ENCODE data around the gene CAPN8.

The CAPN8 gene

GRCh38 chr1:223665592-223666312, at the start of gene CAPN8:
TSS of gene CAPN8 (minus strand) at chr1:223665701. CDS start at chr1:223665646, 55 bp downstream.
- no peaks in the 10 kb centered on the region for H3K36me3 Mint-ChIP-seq
- ATAC-seq (replicated peaks) (no peak), DNase-seq (no peak)
- peaks cover 3 to 5% of the 10 kb centered on the region in 2 donors for H3K4me1 Mint-ChIP-seq
- H3K27ac Mint-ChIP-seq: no peak within 1 kb of the TSS
- H3K4me3 Mint-ChIP-seq: no peak within 1 kb of the TSS
- no peaks in the 10 kb centered on the region for H3K9me3 Mint-ChIP-seq
- peaks cover 12 to 15% of the 10 kb centered on the region in 2 donors for H3K27me3 Mint-ChIP-seq

- Mint-ChIP-seq H3K4me1 (peaks cover 41 to 55% of the 10 kb centered on the region in 2 donors), H3K27me3 (no peaks in the 10 kb centered on the region), H3K27ac (peak overlapping the region; percentile 1), H3K4me3 (no peak overlapping the region), H3K36me3 (no peaks in the 10 kb centered on the region), H3K9me3 (no peaks in the 10 kb centered on the region)
- DNase-seq (no peak), ATAC-seq (replicated peaks) (no peak)
These were observed 49.5 kb upstream of the CAPN8 start for GRCh38 chr1:223714849-223715603.

DNA sequence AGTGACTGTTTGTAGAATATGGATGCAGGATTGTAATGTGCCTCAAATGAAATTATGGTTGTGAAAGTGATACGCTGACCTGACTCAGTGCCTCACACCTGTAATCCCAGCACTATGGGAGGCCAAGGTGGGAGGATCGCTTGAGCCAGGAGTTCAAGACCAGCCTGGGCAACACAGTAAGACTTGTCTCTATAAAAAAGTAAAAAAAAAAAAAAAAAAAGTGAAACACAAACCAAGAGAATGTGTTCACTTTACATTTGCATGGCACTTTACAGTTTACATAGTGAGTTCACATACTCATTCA, 48.9 kb upstream of the CAPN8 start:
- no peak for DNase-seq
- H3K27me3 Mint-ChIP-seq: no peaks in the 10 kb centered on the region
- H3K9me3 Mint-ChIP-seq: no peaks in the 10 kb centered on the region
- H3K27ac Mint-ChIP-seq: no peak overlapping the region
- no peaks in the 10 kb centered on the region for H3K36me3 Mint-ChIP-seq
- no peak for ATAC-seq (replicated peaks)
- no peak overlapping the region for H3K4me3 Mint-ChIP-seq
- peaks cover 41 to 55% of the 10 kb centered on the region in 2 donors for H3K4me1 Mint-ChIP-seq

DNA sequence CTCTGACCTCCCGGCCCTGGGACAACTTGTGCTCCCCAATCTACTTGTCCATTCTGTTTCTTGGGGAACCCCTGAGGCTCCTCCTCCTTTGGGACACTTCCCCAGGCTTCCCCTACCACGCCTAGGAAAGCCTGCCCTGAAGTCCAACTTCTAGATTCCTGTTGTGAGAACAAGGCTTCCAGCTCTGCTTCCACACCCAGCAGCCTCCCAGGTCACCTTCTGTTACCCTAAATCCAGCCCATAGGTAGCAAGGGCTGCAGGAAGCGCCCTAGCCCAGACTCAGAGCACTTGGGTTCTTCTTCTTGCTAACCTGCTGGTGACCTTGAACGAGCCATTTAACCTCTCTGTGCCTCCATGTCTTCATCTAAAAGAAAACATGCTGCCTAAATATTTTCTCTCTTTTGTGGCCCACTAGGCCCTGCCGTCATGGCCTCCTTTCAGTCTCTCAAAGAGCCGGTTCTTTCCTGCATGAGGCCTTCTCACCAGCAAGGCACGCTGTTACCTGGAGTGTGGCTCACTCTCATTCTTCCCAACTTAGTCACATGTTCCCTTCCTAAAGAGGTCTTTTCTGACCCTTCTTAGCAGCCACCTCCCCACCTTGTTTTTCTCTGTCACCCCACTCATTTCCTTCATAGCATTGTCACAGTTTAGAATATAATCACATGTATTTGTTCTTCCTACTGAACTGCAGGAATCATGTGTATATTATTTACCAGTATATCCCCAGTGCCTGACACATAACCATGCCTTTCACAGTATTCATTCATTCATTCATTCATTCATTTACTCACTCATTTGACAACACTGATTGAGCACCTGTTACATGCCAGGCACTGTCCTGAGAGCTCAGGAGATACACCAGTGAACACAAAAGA, 48.3 kb upstream of the CAPN8 start:
- H3K9me3 Mint-ChIP-seq: no peaks in the 10 kb centered on the region
- no peak overlapping the region for H3K27ac Mint-ChIP-seq
- H3K4me3 Mint-ChIP-seq: peak overlapping the region; percentile 44 to 77
- no peaks in the 10 kb centered on the region for H3K36me3 Mint-ChIP-seq
- peaks cover 41 to 55% of the 10 kb centered on the region in 2 donors for H3K4me1 Mint-ChIP-seq
- ATAC-seq (replicated peaks) (no peak), DNase-seq (no peak)
- peaks cover under 1 to 3% of the 10 kb centered on the region in 2 donors for H3K27me3 Mint-ChIP-seq

DNA sequence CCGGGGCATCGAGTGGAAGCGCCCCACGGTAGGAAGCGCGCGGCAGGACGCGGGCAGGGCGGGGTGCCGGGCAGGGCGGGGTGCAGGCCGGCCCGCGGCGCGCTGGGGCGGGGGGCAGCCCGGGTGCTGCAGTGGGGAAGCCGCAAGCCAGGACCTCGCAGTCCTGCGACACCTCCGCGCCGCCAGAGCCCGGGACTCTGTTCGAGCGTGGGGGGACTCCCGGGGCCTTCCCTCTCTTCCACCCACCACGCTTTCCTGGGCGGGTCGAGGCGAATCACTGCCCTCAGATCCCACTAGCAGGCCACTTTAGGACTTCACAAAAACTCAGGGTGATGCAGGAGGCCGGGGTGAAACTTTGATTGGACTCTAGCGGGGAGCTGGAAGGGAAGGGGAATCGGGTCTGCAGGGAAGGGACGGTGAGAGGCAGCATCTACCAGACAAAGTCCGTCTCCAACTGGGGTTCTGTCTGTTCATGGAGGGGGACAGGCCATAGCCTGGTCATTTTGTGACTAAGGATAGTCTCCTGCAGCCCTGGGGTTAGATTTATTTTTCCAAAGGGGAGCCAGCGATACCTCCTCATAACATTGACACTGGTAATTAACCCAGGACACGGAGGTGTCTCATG, 47.5 kb upstream of the CAPN8 start:
- no peaks in the 10 kb centered on the region for H3K36me3 Mint-ChIP-seq
- peaks cover 5 to 9% of the 10 kb centered on the region in 2 donors for H3K27me3 Mint-ChIP-seq
- no peaks in the 10 kb centered on the region for H3K9me3 Mint-ChIP-seq
- peaks cover 39 to 52% of the 10 kb centered on the region in 2 donors for H3K4me1 Mint-ChIP-seq
- H3K4me3 Mint-ChIP-seq: peak overlapping the region; percentile 44 to 77
- H3K27ac Mint-ChIP-seq: peak overlapping the region; percentile 56
- ATAC-seq (replicated peaks) (peak; percentile 51 to 63), DNase-seq (peak; percentile 13)

- no peaks in the 10 kb centered on the region for H3K36me3 Mint-ChIP-seq
- H3K4me1 Mint-ChIP-seq: peaks cover 37 to 47% of the 10 kb centered on the region in 2 donors
- H3K27ac Mint-ChIP-seq: peak within 1 kb of the TSS; percentile 56
- H3K4me3 Mint-ChIP-seq: peak within 1 kb of the TSS; percentile 64 to 77
- no peaks in the 10 kb centered on the region for H3K9me3 Mint-ChIP-seq
- peaks cover 5 to 12% of the 10 kb centered on the region in 2 donors for H3K27me3 Mint-ChIP-seq
- DNase-seq (peak; percentile 36), ATAC-seq (replicated peaks) (peak; percentile 71 to 73)
These were observed 46.8 kb upstream of the CAPN8 start, which contains the start of gene CAPN2 for GRCh38 chr1:223712194-223712849. TSS of gene CAPN2 (plus strand) at chr1:223712539. CDS start at chr1:223712641, 102 bp downstream.

DNA sequence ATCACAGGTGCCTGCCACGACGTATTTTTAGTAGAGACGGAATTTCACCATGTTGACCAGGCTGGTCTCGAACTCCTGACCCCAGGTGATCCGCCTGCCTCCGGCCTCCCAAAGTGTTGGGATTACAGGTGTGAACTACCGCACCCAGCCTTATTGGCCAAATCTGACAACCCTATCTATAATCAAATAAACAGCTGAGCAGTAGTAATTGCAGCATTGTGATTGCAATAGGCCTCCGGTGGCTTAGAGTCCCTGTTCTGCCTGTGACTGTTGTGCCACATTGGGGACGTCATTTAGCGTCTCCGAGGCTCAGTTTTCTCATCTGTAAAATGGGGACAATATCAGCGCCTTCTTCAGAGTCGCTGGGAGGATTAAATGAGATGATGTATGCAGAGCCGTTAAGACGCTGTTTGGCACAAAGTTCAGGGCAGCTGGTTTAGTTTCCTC, 46.3 kb upstream of the CAPN8 start:
- H3K4me1 Mint-ChIP-seq: peaks cover 32 to 46% of the 10 kb centered on the region in 2 donors
- H3K9me3 Mint-ChIP-seq: no peaks in the 10 kb centered on the region
- no peak for DNase-seq
- peaks cover 5 to 16% of the 10 kb centered on the region in 2 donors for H3K27me3 Mint-ChIP-seq
- peak in 1 of 2 donors; percentile 12 for ATAC-seq (replicated peaks)
- peak overlapping the region; percentile 50 to 64 for H3K4me3 Mint-ChIP-seq
- H3K36me3 Mint-ChIP-seq: no peaks in the 10 kb centered on the region
- H3K27ac Mint-ChIP-seq: peak overlapping the region; percentile 48

GRCh38 chr1:223711173-223711572, 45.7 kb upstream of the CAPN8 start:
- H3K4me3 Mint-ChIP-seq: no peak overlapping the region
- peaks cover 26 to 40% of the 10 kb centered on the region in 2 donors for H3K4me1 Mint-ChIP-seq
- H3K27me3 Mint-ChIP-seq: peaks cover 5 to 16% of the 10 kb centered on the region in 2 donors
- no peaks in the 10 kb centered on the region for H3K36me3 Mint-ChIP-seq
- no peak for DNase-seq
- ATAC-seq (replicated peaks): no peak
- H3K27ac Mint-ChIP-seq: no peak overlapping the region
- no peaks in the 10 kb centered on the region for H3K9me3 Mint-ChIP-seq

DNA sequence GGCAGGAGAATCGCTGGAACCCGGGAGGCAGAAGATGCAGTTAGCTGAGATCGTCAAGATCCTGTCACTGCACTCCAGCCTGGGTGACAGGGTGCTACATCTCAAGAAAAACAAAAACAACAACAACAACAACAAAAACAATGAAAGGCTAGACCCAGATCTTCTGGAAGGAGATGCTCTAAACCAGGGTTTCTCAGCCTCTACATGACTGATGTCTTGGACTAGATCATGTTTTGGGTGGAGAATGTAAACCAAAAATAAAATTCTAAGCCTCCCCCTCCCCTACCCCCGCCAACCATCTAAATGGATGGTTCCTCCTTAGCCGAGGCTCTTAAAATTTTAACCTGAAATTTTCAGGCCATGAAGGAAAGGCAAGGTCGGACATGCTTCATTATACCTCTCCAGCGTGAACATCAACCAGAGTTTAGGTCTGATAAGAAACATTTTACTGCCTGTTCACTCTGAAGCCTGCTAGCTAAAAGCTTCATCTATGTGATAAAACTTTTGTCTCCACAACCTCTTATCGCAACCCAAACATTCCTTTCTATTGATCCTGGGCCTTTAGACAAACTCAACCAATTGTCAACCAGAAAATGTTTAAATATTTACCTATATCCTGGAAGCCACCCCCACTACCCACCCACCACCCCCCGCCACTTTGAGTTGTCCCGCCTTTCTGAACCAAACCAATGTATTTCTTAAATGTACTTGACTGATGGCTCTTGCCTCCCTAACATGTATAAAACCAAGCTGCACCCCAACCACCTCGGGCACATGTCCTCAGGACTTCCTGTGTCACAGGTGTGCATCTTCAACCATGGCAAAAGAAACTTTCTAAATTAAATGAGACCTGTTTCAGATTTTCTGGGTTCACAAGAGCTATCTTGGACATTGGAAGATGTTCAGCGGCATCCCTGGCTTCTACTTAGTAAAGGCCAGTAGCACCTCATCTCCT, 45.0 kb upstream of the CAPN8 start:
- H3K4me1 Mint-ChIP-seq: peaks cover 24 to 35% of the 10 kb centered on the region in 2 donors
- H3K27me3 Mint-ChIP-seq: peaks cover 6 to 16% of the 10 kb centered on the region in 2 donors
- no peak overlapping the region for H3K4me3 Mint-ChIP-seq
- ATAC-seq (replicated peaks) (no peak), DNase-seq (no peak)
- no peaks in the 10 kb centered on the region for H3K9me3 Mint-ChIP-seq
- H3K27ac Mint-ChIP-seq: no peak overlapping the region
- no peaks in the 10 kb centered on the region for H3K36me3 Mint-ChIP-seq

DNA sequence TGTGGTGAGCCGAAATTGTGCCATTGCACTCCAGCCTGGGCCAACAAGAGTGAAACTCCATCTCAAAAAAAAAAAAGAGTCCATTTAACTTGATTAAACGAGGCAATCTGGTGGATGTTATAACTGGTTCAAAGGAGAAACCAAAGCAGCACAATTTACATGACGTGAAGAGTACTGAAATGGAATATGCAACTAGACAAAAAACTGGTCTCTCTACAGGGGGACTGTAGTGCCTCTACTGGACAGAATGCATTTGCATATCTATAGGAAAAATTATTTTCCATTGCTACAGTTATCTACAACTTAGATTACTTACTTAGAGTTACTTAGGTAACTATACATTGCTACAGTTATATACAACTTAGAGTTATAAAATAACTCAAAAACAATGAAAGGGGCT, 44.1 kb upstream of the CAPN8 start:
- Mint-ChIP-seq H3K27me3 (peaks cover 10 to 18% of the 10 kb centered on the region in 2 donors), H3K9me3 (no peaks in the 10 kb centered on the region), H3K27ac (no peak overlapping the region), H3K36me3 (no peaks in the 10 kb centered on the region), H3K4me1 (peaks cover 20 to 35% of the 10 kb centered on the region in 2 donors), H3K4me3 (no peak overlapping the region)
- ATAC-seq (replicated peaks): no peak
- DNase-seq: no peak

GRCh38 chr1:223708651-223709268, 43.3 kb upstream of the CAPN8 start:
- Mint-ChIP-seq H3K27ac (no peak overlapping the region), H3K27me3 (peaks cover 13 to 22% of the 10 kb centered on the region in 2 donors), H3K4me3 (no peak overlapping the region), H3K36me3 (no peaks in the 10 kb centered on the region), H3K4me1 (peaks cover 18 to 30% of the 10 kb centered on the region in 2 donors), H3K9me3 (no peaks in the 10 kb centered on the region)
- ATAC-seq (replicated peaks): no peak
- DNase-seq: no peak

GRCh38 chr1:223708001-223708359, 42.5 kb upstream of the CAPN8 start:
- no peak overlapping the region for H3K4me3 Mint-ChIP-seq
- H3K36me3 Mint-ChIP-seq: no peaks in the 10 kb centered on the region
- no peak for ATAC-seq (replicated peaks)
- H3K27ac Mint-ChIP-seq: no peak overlapping the region
- DNase-seq: no peak
- peaks cover 13 to 22% of the 10 kb centered on the region in 2 donors for H3K27me3 Mint-ChIP-seq
- peaks cover 13 to 26% of the 10 kb centered on the region in 2 donors for H3K4me1 Mint-ChIP-seq
- no peaks in the 10 kb centered on the region for H3K9me3 Mint-ChIP-seq

Measured in stimulated activated naive B cell treated with anti-CD40 and anti-IgM and Interleukin-4, amounts not matched to agents 10 μg/mL and 1 μg/mL and 100 μg/mL, for 72 hours (primary cell).